HG03103 (cell line): ENCODE measurements around the gene HNRNPC.
"Not testable (repeated sequence)": the region's sequence is repeated elsewhere in the genome, so short reads cannot be mapped to it uniquely, and the experiment has no call there.

Source experiments
- ATAC-seq: cut with Tn5 transposase; IDR thresholded peaks from one replicate; pipeline ENCODE4 v1.9.1; 2021; ENCODE audit warnings: low read depth; ENCODE audit not compliant: unreplicated experiment

Gene HNRNPC

GRCh38 chr14:21248739-21249411, 20.4 kb downstream of the HNRNPC start:
- ATAC-seq, result no peak

- ATAC-seq, result no peak
Observed at GRCh38 chr14:21248338-21248737, 20.9 kb downstream of the HNRNPC start.

- no peak for ATAC-seq
Observed at GRCh38 chr14:21245813-21246212, 23.4 kb downstream of the HNRNPC start.

GRCh38 chr14:21244544-21244943, 24.7 kb downstream of the HNRNPC start:
- ATAC-seq, result no peak

- ATAC-seq, result no peak
Observed at GRCh38 chr14:21241218-21241819, 27.9 kb downstream of the HNRNPC start.

- no peak for ATAC-seq
Observed at GRCh38 chr14:21240417-21240816, 28.8 kb downstream of the HNRNPC start.

- ATAC-seq, result no peak
Observed at GRCh38 chr14:21238823-21239518, 30.3 kb downstream of the HNRNPC start.

- ATAC-seq, result no peak
Observed at GRCh38 chr14:21236948-21237797, 32.1 kb downstream of the HNRNPC start.

- ATAC-seq, result no peak
Observed at GRCh38 chr14:21234112-21234511, 35.1 kb downstream of the HNRNPC start.

- ATAC-seq, result no peak
Observed at GRCh38 chr14:21233457-21234076, 35.7 kb downstream of the HNRNPC start.

GRCh38 chr14:21231020-21231652, 38.1 kb downstream of the HNRNPC start:
- no peak for ATAC-seq

- ATAC-seq, result no peak
Observed at GRCh38 chr14:21229821-21230220, 39.4 kb downstream of the HNRNPC start.

- ATAC-seq, result no peak
Observed at GRCh38 chr14:21227981-21228380, 41.3 kb downstream of the HNRNPC start.

- no peak for ATAC-seq
Observed at GRCh38 chr14:21227150-21227549, 42.1 kb downstream of the HNRNPC start.

- ATAC-seq, result no peak
Observed at GRCh38 chr14:21226467-21226866, 42.8 kb downstream of the HNRNPC start.

GRCh38 chr14:21225164-21225563, 44.1 kb downstream of the HNRNPC start:
- ATAC-seq, result not testable (repeated sequence)

- ATAC-seq, result no peak
Observed at GRCh38 chr14:21220874-21221477, 48.3 kb downstream of the HNRNPC start.

GRCh38 chr14:21219561-21220111, 49.6 kb downstream of the HNRNPC start:
- ATAC-seq, result no peak

- ATAC-seq, result no peak
Observed at GRCh38 chr14:21219120-21219519, 50.1 kb downstream of the HNRNPC start.
